H9 (cell line): Measurements from ENCODE around the gene RNU6-1. TPM values are rescaled to one million over a fixed set of nuclear protein-coding genes. Genes with fewer than 3 reads are reported as not detected.
A peak's percentile ranks its signal among the peaks of the same experiment; 100 is the strongest.

ENCODE experiments used
- DNase-seq: peaks from one replicate; pipeline ENCODE4 v3.0.0-alpha.2; 2017
- H2AFZ ChIP-seq: one replicate; pipeline ENCODE4 v1.6.1; 2013; ENCODE audit warnings: mild to moderate bottlenecking, low read length, control low read depth, moderate library complexity
- H2AK5ac ChIP-seq: 2 replicates; pipeline ENCODE4 v1.6.1; 2013; ENCODE audit warnings: low read length, control low read depth, mixed read lengths; ENCODE audit not compliant: insufficient read length
- H2BK120ac ChIP-seq: one replicate; pipeline ENCODE4 v1.6.1; 2013; ENCODE audit warnings: low read depth, mild to moderate bottlenecking, low read length, control low read depth, inconsistent platforms; ENCODE audit not compliant: poor library complexity, severe bottlenecking
- H2BK12ac ChIP-seq: 2 replicates; pipeline ENCODE4 v1.6.1; 2013; ENCODE audit warnings: low read length, control low read depth, mixed read lengths, low read depth; ENCODE audit not compliant: insufficient read length
- H2BK15ac ChIP-seq: 2 replicates; pipeline ENCODE4 v1.6.1; 2013; ENCODE audit warnings: low read depth, low read length, control low read depth
- H2BK20ac ChIP-seq: one replicate; pipeline ENCODE4 v1.6.1; 2013; ENCODE audit warnings: low read depth, mild to moderate bottlenecking, low read length, control low read depth, inconsistent platforms; ENCODE audit not compliant: poor library complexity, severe bottlenecking
- H2BK5ac ChIP-seq: 2 replicates; pipeline ENCODE4 v1.6.1; 2013; ENCODE audit warnings: low read length, control low read depth, mixed read lengths; ENCODE audit not compliant: insufficient read length
- H3K14ac ChIP-seq: 2 replicates; pipeline ENCODE4 v1.6.1; 2013; ENCODE audit warnings: low read length, control low read depth; ENCODE audit not compliant: insufficient read depth
- H3K18ac ChIP-seq: 2 replicates; pipeline ENCODE4 v1.6.1; 2013; ENCODE audit warnings: low read depth, mild to moderate bottlenecking, mixed read lengths, low read length, control low read depth; ENCODE audit not compliant: insufficient read length
- H3K23ac ChIP-seq: 2 replicates; pipeline ENCODE4 v1.6.1; 2013; ENCODE audit warnings: low read length, control low read depth, mixed read lengths, low read depth; ENCODE audit not compliant: insufficient read length
- H3K23me2 ChIP-seq: 2 replicates; pipeline ENCODE4 v1.6.1; 2013; ENCODE audit warnings: low read depth, mild to moderate bottlenecking, mixed read lengths, low read length, control low read depth; ENCODE audit not compliant: insufficient read length, poor library complexity, severe bottlenecking
- H3K27ac ChIP-seq: 2 replicates; pipeline ENCODE4 v1.5.1; 2013; ENCODE audit warnings: low read length, control low read depth, mixed read lengths, low read depth; ENCODE audit not compliant: insufficient read length
- H3K27me3 ChIP-seq: 2 replicates; pipeline ENCODE4 v1.6.1; 2013; ENCODE audit warnings: low read length, control low read depth, inconsistent platforms; ENCODE audit not compliant: insufficient read depth
- H3K4ac ChIP-seq: 2 replicates; pipeline ENCODE4 v1.6.1; 2013; ENCODE audit warnings: low read depth, mild to moderate bottlenecking, control low read depth, inconsistent platforms, low read length, moderate library complexity
- H3K4me1 ChIP-seq: 2 replicates; pipeline ENCODE4 v1.6.1; 2013; ENCODE audit warnings: low read length, control low read depth, inconsistent platforms; ENCODE audit not compliant: insufficient read depth
- H3K4me2 ChIP-seq: 2 replicates; pipeline ENCODE4 v1.6.1; 2013; ENCODE audit warnings: low read length, control low read depth, mixed read lengths; ENCODE audit not compliant: insufficient read length, insufficient read depth
- H3K56ac ChIP-seq: 2 replicates; pipeline ENCODE4 v1.6.1; 2013; ENCODE audit warnings: low read depth, mild to moderate bottlenecking, mixed read lengths, low read length, control low read depth; ENCODE audit not compliant: insufficient read length
- H3K79me1 ChIP-seq: 2 replicates; pipeline ENCODE4 v1.6.1; 2013; ENCODE audit warnings: low read depth, mild to moderate bottlenecking, moderate library complexity, low read length, control low read depth, inconsistent platforms; ENCODE audit not compliant: insufficient read depth, poor library complexity, severe bottlenecking
- H3K79me2 ChIP-seq: 2 replicates; pipeline ENCODE4 v1.6.1; 2013; ENCODE audit warnings: low read length, control low read depth, inconsistent platforms; ENCODE audit not compliant: insufficient read depth
- H3K9ac ChIP-seq: 2 replicates; pipeline ENCODE4 v1.6.1; 2013; ENCODE audit warnings: low read length, control low read depth, mixed read lengths; ENCODE audit not compliant: insufficient read length; ENCODE audit errors: extremely low read depth
- H3K9me3 ChIP-seq: one replicate; pipeline ENCODE4 v1.6.1; 2013; ENCODE audit warnings: low read depth, low read length, inconsistent platforms; ENCODE audit not compliant: control insufficient read depth
- H3T11ph ChIP-seq: one replicate; pipeline ENCODE4 v1.6.1; 2013; ENCODE audit warnings: mild to moderate bottlenecking, low read length, control low read depth, inconsistent platforms
- H4K20me1 ChIP-seq: one replicate; pipeline ENCODE4 v1.6.1; 2013; ENCODE audit not compliant: control insufficient read depth, insufficient read length, insufficient read depth
- H4K5ac ChIP-seq: 2 replicates; pipeline ENCODE4 v1.6.1; 2013; ENCODE audit warnings: low read depth, mild to moderate bottlenecking, mixed read lengths, low read length, control low read depth; ENCODE audit not compliant: insufficient read length
- H4K8ac ChIP-seq: replicated peaks from 2 replicates; pipeline ENCODE4 v1.6.1; 2013; ENCODE audit warnings: low read length, control low read depth, mixed read lengths, low read depth; ENCODE audit not compliant: insufficient read length
- H4K91ac ChIP-seq: 2 replicates; pipeline ENCODE4 v1.6.1; 2013; ENCODE audit warnings: low read depth, mild to moderate bottlenecking, moderate library complexity, mixed read lengths, low read length, control low read depth; ENCODE audit not compliant: insufficient read length
- H3K27ac Mint-ChIP-seq, 3 experiments: 2 replicates in 2 of 3; 3 replicates in 1 of 3; pipeline ENCODE4 v1.8.0; 2020 to 2021; ENCODE audit warnings: mixed read lengths in 3 of 3, mild to moderate bottlenecking in 1 of 3, moderate library complexity in 1 of 3
- H3K27me3 Mint-ChIP-seq: 2 replicates; pipeline ENCODE4 v1.8.0; 2021; ENCODE audit warnings: low read depth, mild to moderate bottlenecking, moderate library complexity, mixed read lengths
- H3K36me3 Mint-ChIP-seq, 3 experiments: 2 replicates in 2 of 3; 3 replicates in 1 of 3; pipeline ENCODE4 v1.8.0; 2020 to 2021; ENCODE audit warnings: low read depth in 3 of 3, mixed read lengths in 3 of 3; ENCODE audit not compliant: insufficient read depth in 1 of 3
- H3K4me1 Mint-ChIP-seq, 2 experiments: 2 replicates each; pipeline ENCODE4 v1.8.0; 2020; ENCODE audit warnings: mixed read lengths in 2 of 2
- H3K4me3 Mint-ChIP-seq, 2 experiments: 2 replicates in 1 of 2; 3 replicates in 1 of 2; pipeline ENCODE4 v1.8.0; 2020 to 2021; ENCODE audit warnings: mild to moderate bottlenecking in 2 of 2, mixed read lengths in 2 of 2, moderate library complexity in 1 of 2
- H3K9me3 Mint-ChIP-seq, 2 experiments: 2 replicates in 1 of 2; 3 replicates in 1 of 2; pipeline ENCODE4 v1.8.0; 2020; ENCODE audit warnings: mild to moderate bottlenecking in 2 of 2, mixed read lengths in 2 of 2, moderate library complexity in 1 of 2
- CTCF ChIP-seq: fragments of 200-600 bp; sonication (generic); conservative IDR thresholded peaks from 3 replicates; pipeline ENCODE4 v1.8.0; 2021; ENCODE audit warnings: antibody characterized with exemption, mild to moderate bottlenecking
- WGBS: extraction: QIAGEN DNeasy Blood & Tissue Kit; methylation state at CpG from one replicate; pipeline ENCODE4 v1.1.7; 2013; ENCODE audit warnings: missing lambda C conversion rate, low lambda C conversion rate, mixed read lengths; ENCODE audit not compliant: insufficient read length; ENCODE audit errors: extremely low coverage; 5-methylcytosine and 5-hydroxymethylcytosine counted together
- total RNA-seq: library from RNA; stranded (reverse); gene quantifications from 2 replicates; pipeline ENCODE4 v1.2.1, GENCODE V29; 2021

Gene RNU6-1
- total RNA-seq, 1 experiment from 2014 or later, result not detected

- Histone ChIP-seq H2BK20ac (no peak overlapping the region), H3K18ac (no peak overlapping the region), H4K91ac (no peak overlapping the region), H4K20me1 (no peaks in the 10 kb centered on the region), H3K79me1 (no peaks in the 10 kb centered on the region), H2BK12ac (no peak overlapping the region), H3K4me1 (no peaks in the 10 kb centered on the region), H3K56ac (no peak overlapping the region), H3K23me2 (no peaks in the 10 kb centered on the region), H3K14ac (peak overlapping the region; percentile 6; the same call in 1 of the 2 replicates), H2AK5ac (no peak overlapping the region), H3K4ac (no peak overlapping the region), H3K23ac (no peak overlapping the region), H3K79me2 (no peaks in the 10 kb centered on the region), H3T11ph (no peak overlapping the region), H2BK5ac (no peak overlapping the region), H4K5ac (no peak overlapping the region), H4K8ac (no peak overlapping the region), H2BK15ac (no peak overlapping the region), H3K9ac (no peak overlapping the region), H3K27ac (no peak overlapping the region), H3K4me2 (no peak overlapping the region), H2AFZ (no peak overlapping the region), H2BK120ac (no peak overlapping the region), H3K27me3 (no peaks in the 10 kb centered on the region), H3K9me3 (no peaks in the 10 kb centered on the region)
- Mint-ChIP-seq H3K27me3 (peaks cover 23% of the 10 kb centered on the region), H3K9me3 (peaks cover 0 to 2% of the 10 kb centered on the region in 2 experiments; a peak in 1 of 5 replicates), H3K4me1 (peaks cover 9 to 19% of the 10 kb centered on the region in 2 experiments; a peak in 3 of 4 replicates), H3K27ac (no peak overlapping the region), H3K36me3 (no peaks in the 10 kb centered on the region; a peak in 1 of 7 replicates), H3K4me3 (no peak overlapping the region; a peak in 1 of 5 replicates)
- peak; percentile 44 for DNase-seq
- no CpG with 5 or more reads among the region's 11 CpGs for WGBS
- no peak for TF ChIP-seq CTCF
Measured at GRCh38 chr15:67812241-67812644, 27.6 kb downstream of the RNU6-1 start.
